HCT116 (cell line): ENCODE results near the gene RAI14. TPM values are rescaled to one million over a fixed set of nuclear protein-coding genes. Genes with fewer than 3 reads are reported as not detected.

ENCODE experiments used
- ATAC-seq: fragments of 200-7000 bp; cut with Tn5 transposase; 2 replicates; pipeline ENCODE4 v1.9.1; 2020; ENCODE audit warnings: mild to moderate bottlenecking, moderate library complexity
- BruUV-seq: library from RNA; stranded (reverse); fragments of 400-500 nt; replicated peaks from 2 replicates; lab custom pipeline; 2021; lab: Mats Ljungman, UMichigan
- CTCF ChIA-PET: fragments of 300-600 bp; sonication (Branson Sonifier 250); formaldehyde crosslinking; loops from one replicate; lab custom pipeline; 2021; ENCODE audit warnings: antibody characterized with exemption; lab: Charles Lee
- POLR2A ChIA-PET: fragments of 300-600, 350-600 bp; sonication (Branson Sonifier 250); formaldehyde crosslinking; loops from one replicate; lab custom pipeline; 2021; ENCODE audit warnings: antibody characterized with exemption; lab: Charles Lee
- RAD21 ChIA-PET, 2 experiments: fragments of 300-600 bp; sonication (Branson Sonifier 250); formaldehyde crosslinking; loops; one replicate each; lab custom pipeline; 2023; ENCODE audit warnings: low total read pairs in 2 of 2; ENCODE audit not compliant: uncharacterized antibody in 2 of 2, unreplicated experiment in 2 of 2, low non-redundant PET in 1 of 2; lab: Charles Lee
- DNase-seq: peaks from one replicate; pipeline ENCODE4 v3.0.0-alpha.2; 2010; ENCODE audit warnings: low read depth, low spot score
- H2AFZ ChIP-seq: fragments of 200-600 bp; shearing (Covaris generic), sonication (generic); 2 replicates; pipeline ENCODE4 v1.6.1; 2017; ENCODE audit warnings: low read depth, mixed run types, mixed read lengths, antibody characterized with exemption, low read length; ENCODE audit not compliant: poor library complexity, severe bottlenecking
- H3K27ac ChIP-seq: 2 replicates; pipeline ENCODE4 v1.5.1; 2012; ENCODE audit warnings: low read depth, low read length
- H3K27me3 ChIP-seq: fragments of 200-600 bp; sonication (generic); 2 replicates; pipeline ENCODE4 v1.6.1; 2016; ENCODE audit warnings: mixed run types, low read length, mixed read lengths; ENCODE audit not compliant: insufficient read depth
- H3K36me3 ChIP-seq, 2 experiments: fragments of 200-500 bp in 1 of 2; fragments of 200-600 bp in 1 of 2; sonication (Bioruptor generic) in 1 of 2; sonication (generic) in 1 of 2; 2 replicates each; pipeline versions ENCODE4 v1.5.1 to v1.6.1; 2014 to 2016; ENCODE audit warnings: low read length in 2 of 2, inconsistent platforms in 1 of 2, mixed read lengths in 1 of 2, mixed run types in 1 of 2; ENCODE audit not compliant: insufficient read depth in 2 of 2, control insufficient read depth in 1 of 2
- H3K4me1 ChIP-seq, 2 experiments: fragments of 200-600 bp in 1 of 2; sonication (generic) in 1 of 2; 2 replicates each; pipeline versions ENCODE4 v1.5.1 to v1.6.1; 2012 to 2017; ENCODE audit warnings: low read length in 2 of 2, inconsistent platforms in 1 of 2, mild to moderate bottlenecking in 1 of 2, mixed read lengths in 1 of 2, mixed run types in 1 of 2, moderate library complexity in 1 of 2; ENCODE audit not compliant: insufficient read depth in 2 of 2, control insufficient read depth in 1 of 2
- H3K4me2 ChIP-seq: fragments of 200-600 bp; sonication (generic); 2 replicates; pipeline ENCODE4 v1.6.1; 2017; ENCODE audit warnings: mixed run types, low read length, mixed read lengths
- H3K4me3 ChIP-seq, 2 experiments: fragments of 200-600 bp in 1 of 2; sonication (generic) in 1 of 2; replicated peaks in 1 of 2; 2 replicates each; pipeline ENCODE4 v1.5.1; 2011 to 2016; ENCODE audit warnings: low read length in 2 of 2, control low read depth in 1 of 2, low read depth in 1 of 2, mild to moderate bottlenecking in 1 of 2, mixed read lengths in 1 of 2, mixed run types in 1 of 2
- H3K79me2 ChIP-seq: fragments of 200-600 bp; sonication (generic); 2 replicates; pipeline ENCODE4 v1.6.1; 2017; ENCODE audit warnings: mild to moderate bottlenecking, mixed run types, low read length, moderate library complexity, mixed read lengths; ENCODE audit not compliant: insufficient read depth
- H3K9ac ChIP-seq: fragments of 200-600 bp; sonication (generic); 2 replicates; pipeline ENCODE4 v1.6.1; 2016; ENCODE audit warnings: low read length, mixed read lengths
- H3K9me2 ChIP-seq: fragments of 200-600 bp; sonication (generic), shearing (Covaris generic); 2 replicates; pipeline ENCODE4 v1.6.1; 2017; ENCODE audit warnings: mixed run types, mild to moderate bottlenecking, moderate library complexity; ENCODE audit not compliant: insufficient read depth
- H3K9me3 ChIP-seq, 2 experiments: fragments of 200-500 bp in 1 of 2; fragments of 200-600 bp in 1 of 2; sonication (Bioruptor generic) in 1 of 2; sonication (generic) in 1 of 2; 2 replicates each; pipeline ENCODE4 v1.6.1; 2014 to 2017; ENCODE audit warnings: low read length in 2 of 2, mixed read lengths in 2 of 2, inconsistent platforms in 1 of 2, low read depth in 1 of 2, mild to moderate bottlenecking in 1 of 2, mixed run types in 1 of 2, moderate library complexity in 1 of 2; ENCODE audit not compliant: control insufficient read depth in 1 of 2, insufficient read depth in 1 of 2
- H4K20me1 ChIP-seq: fragments of 200-600 bp; sonication (generic), shearing (Covaris generic); 2 replicates; pipeline ENCODE4 v1.6.1; 2017; ENCODE audit warnings: mixed run types, mild to moderate bottlenecking, moderate library complexity; ENCODE audit not compliant: insufficient read depth
- CBX3 ChIP-seq: IDR thresholded peaks from 2 replicates; pipeline ENCODE4 v1.6.1; 2012; ENCODE audit warnings: low read depth
- EZH2 ChIP-seq: fragments of 200-600 bp; sonication (generic); IDR thresholded peaks from 2 replicates; pipeline ENCODE4 v1.6.1; 2017; ENCODE audit warnings: antibody characterized with exemption, mixed run types
- EZH2phosphoT487 ChIP-seq: fragments of 200-600 bp; IDR thresholded peaks from 2 replicates; pipeline ENCODE4 v1.6.1; 2018; ENCODE audit warnings: antibody characterized with exemption, borderline replicate concordance
- JUND ChIP-seq: IDR thresholded peaks from 2 replicates; pipeline ENCODE4 v1.6.1; 2012
- SP1 ChIP-seq: IDR thresholded peaks from 2 replicates; pipeline ENCODE4 v1.6.1; 2012; ENCODE audit warnings: low read depth
- TCF7L2 ChIP-seq: IDR thresholded peaks from 2 replicates; pipeline ENCODE4 v1.7.0; 2011; ENCODE audit warnings: borderline replicate concordance, inconsistent platforms; ENCODE audit not compliant: insufficient read depth, insufficient read length; ENCODE audit errors: extremely low read depth
- YY1 ChIP-seq: IDR thresholded peaks from 2 replicates; pipeline ENCODE4 v1.6.1; 2011; ENCODE audit warnings: low read length, low read depth, moderate library complexity, mild to moderate bottlenecking; ENCODE audit not compliant: insufficient replicate concordance; ENCODE audit errors: extremely low read depth
- ZFX ChIP-seq: fragments of 450-650 bp; IDR thresholded peaks from 2 replicates; pipeline ENCODE4 v1.6.1; 2017
- intact Hi-C: fragments of 100-400 bp; cut with micrococcal nuclease; formaldehyde crosslinking; loops from 2 replicates; pipeline ENCODE4 v1.10.0; 2022
- total RNA-seq: library from RNA; stranded (reverse); gene quantifications from one replicate; pipeline ENCODE4 v1.2.1, GENCODE V29; 2021; ENCODE audit not compliant: unreplicated experiment
- TF ChIP-seq, protein P1 (sequence below): IDR thresholded peaks from 2 replicates; pipeline ENCODE4 v1.6.1; 2012

The RAI14 gene
- total RNA-seq, 1 experiment from 2014 or later = 47.9 TPM

GRCh38 chr5:34770486-34770885 lies 114.4 kb downstream of the RAI14 start:
- Histone ChIP-seq H3K27ac (no peak overlapping the region), H3K4me1 (no peaks in the 10 kb centered on the region), H3K9me2 (no peaks in the 10 kb centered on the region), H3K27me3 (no peaks in the 10 kb centered on the region), H2AFZ (no peak overlapping the region), H3K9ac (no peak overlapping the region), H3K36me3 (no peaks in the 10 kb centered on the region), H3K4me2 (no peak overlapping the region), H3K9me3 (no peaks in the 10 kb centered on the region), H4K20me1 (no peaks in the 10 kb centered on the region), H3K4me3 (no peak overlapping the region), H3K79me2 (no peaks in the 10 kb centered on the region)
- no TSS peak for BruUV-seq
- intact Hi-C loops = no loop called here
- DNase-seq (no peak), ATAC-seq (no peak)
- POLR2A ChIA-PET = no interaction called here
- RAD21 ChIA-PET = no interaction called here
- no peak for TF ChIP-seq ZFX
- TF ChIP-seq EZH2phosphoT487 = no peak
- TF ChIP-seq SP1 = no peak
- no peak for TF ChIP-seq JUND
- TF ChIP-seq TCF7L2 = no peak
- no peak for TF ChIP-seq EZH2
- TF ChIP-seq, protein P1, sequence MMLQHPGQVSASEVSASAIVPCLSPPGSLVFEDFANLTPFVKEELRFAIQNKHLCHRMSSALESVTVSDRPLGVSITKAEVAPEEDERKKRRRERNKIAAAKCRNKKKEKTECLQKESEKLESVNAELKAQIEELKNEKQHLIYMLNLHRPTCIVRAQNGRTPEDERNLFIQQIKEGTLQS = no peak
- TF ChIP-seq YY1 = no peak
- CTCF ChIA-PET = no interaction called here

- no peaks in the 10 kb centered on the region for H3K27me3 ChIP-seq
- no peaks in the 10 kb centered on the region for H3K36me3 ChIP-seq
- ChIA-PET RAD21 (no interaction called here), POLR2A (no interaction called here), CTCF (no interaction called here)
- H3K9ac ChIP-seq = no peak overlapping the region
- no peak for DNase-seq
- H2AFZ ChIP-seq = no peak overlapping the region
- H4K20me1 ChIP-seq = no peaks in the 10 kb centered on the region
- no peak for TF ChIP-seq CBX3
- TF ChIP-seq, all 23 proteins: peak for 0
- Histone ChIP-seq H3K4me1 (no peaks in the 10 kb centered on the region), H3K9me2 (no peaks in the 10 kb centered on the region), H3K27ac (no peak overlapping the region), H3K79me2 (no peaks in the 10 kb centered on the region), H3K4me2 (no peak overlapping the region), H3K9me3 (no peaks in the 10 kb centered on the region), H3K4me3 (no peak overlapping the region)
- BruUV-seq = no TSS peak
- intact Hi-C loops = no loop called here
- ATAC-seq = no peak
Observed at GRCh38 chr5:34771076-34771475, 114.9 kb downstream of the RAI14 start.
